Breast epithelium (tissue), 3 donors: Measurements from ENCODE around the gene SULT2B1.

Source experiments
- POLR2A ChIP-seq: fragments of 450-650 bp; IDR thresholded peaks from one replicate; pipeline ENCODE4 v1.6.1; 2016; ENCODE audit warnings: antibody characterized with exemption, mild to moderate bottlenecking, moderate library complexity
- POLR2AphosphoS5 ChIP-seq, 3 donors: sonication (generic); formaldehyde crosslinking; IDR thresholded peaks; one replicate each; pipeline ENCODE4 v1.6.1; 2017; ENCODE audit warnings: antibody characterized with exemption in 3 of 3
- TF ChIP-seq, protein P1 (sequence below), 3 donors: fragments of 450-650 bp; IDR thresholded peaks; one replicate each; pipeline ENCODE4 v1.5.1; 2016 to 2017; ENCODE audit warnings: antibody characterized with exemption in 3 of 3, mild to moderate bottlenecking in 3 of 3, moderate library complexity in 3 of 3

DNA sequence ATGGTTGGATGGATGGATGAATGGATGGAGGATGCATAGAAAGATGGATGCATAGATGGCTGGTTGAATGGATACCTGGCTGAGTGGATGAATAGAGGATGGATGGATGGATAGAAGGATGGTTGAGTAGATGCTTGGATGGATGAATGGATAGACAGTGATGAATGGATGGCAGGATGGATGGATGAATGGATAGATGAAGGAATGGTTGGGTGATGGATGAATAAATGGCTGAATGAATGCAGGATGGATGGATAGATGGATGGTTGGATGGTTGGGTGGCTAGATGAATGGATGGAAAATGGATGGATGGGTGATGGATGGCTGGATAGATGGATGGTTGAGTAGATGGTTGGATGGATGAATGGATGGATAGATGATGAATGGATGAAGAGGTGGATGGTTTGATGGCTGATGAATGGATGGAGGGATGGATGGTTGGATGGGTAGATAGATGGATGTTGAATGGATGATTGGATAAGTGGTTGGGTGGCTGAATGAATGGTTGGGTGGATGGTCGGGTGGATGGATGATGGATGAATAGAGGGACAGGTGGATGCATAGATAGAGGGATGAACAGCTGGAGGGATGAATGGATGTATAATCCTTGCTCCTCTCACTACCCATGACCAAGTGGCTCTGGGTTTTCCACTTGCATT lies 3.6 kb upstream of the SULT2B1 start:
- TF ChIP-seq, protein P1, sequence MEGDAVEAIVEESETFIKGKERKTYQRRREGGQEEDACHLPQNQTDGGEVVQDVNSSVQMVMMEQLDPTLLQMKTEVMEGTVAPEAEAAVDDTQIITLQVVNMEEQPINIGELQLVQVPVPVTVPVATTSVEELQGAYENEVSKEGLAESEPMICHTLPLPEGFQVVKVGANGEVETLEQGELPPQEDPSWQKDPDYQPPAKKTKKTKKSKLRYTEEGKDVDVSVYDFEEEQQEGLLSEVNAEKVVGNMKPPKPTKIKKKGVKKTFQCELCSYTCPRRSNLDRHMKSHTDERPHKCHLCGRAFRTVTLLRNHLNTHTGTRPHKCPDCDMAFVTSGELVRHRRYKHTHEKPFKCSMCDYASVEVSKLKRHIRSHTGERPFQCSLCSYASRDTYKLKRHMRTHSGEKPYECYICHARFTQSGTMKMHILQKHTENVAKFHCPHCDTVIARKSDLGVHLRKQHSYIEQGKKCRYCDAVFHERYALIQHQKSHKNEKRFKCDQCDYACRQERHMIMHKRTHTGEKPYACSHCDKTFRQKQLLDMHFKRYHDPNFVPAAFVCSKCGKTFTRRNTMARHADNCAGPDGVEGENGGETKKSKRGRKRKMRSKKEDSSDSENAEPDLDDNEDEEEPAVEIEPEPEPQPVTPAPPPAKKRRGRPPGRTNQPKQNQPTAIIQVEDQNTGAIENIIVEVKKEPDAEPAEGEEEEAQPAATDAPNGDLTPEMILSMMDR (IDR thresholded peaks at IDR 0.05), result no peak
- no peak for TF ChIP-seq POLR2A
- no peak for TF ChIP-seq POLR2AphosphoS5 (IDR thresholded peaks at IDR 0.05)
